HEK293 (cell line): ENCODE data around the gene KCNIP2.
A peak's percentile ranks its signal among the peaks of the same experiment; 100 is the strongest.

Experiments
- CTCF ChIA-PET: fragments of 350-600 bp; formaldehyde crosslinking; extraction: SDS; loops from one replicate; lab custom pipeline; 2021; ENCODE audit warnings: antibody characterized with exemption; lab: Yijun Ruan, JAX
- POLR2A ChIA-PET: fragments of 300-600 bp; formaldehyde crosslinking; extraction: SDS; loops from one replicate; lab custom pipeline; 2020; ENCODE audit warnings: antibody characterized with exemption, inconsistent platforms; lab: Yijun Ruan, JAX
- H3K27ac ChIP-seq: fragments of 200-500 bp; sonication (Bioruptor generic); 2 replicates; pipeline ENCODE4 v1.5.1; 2014; ENCODE audit warnings: low read depth, low read length, control low read depth, inconsistent platforms; ENCODE audit errors: extremely low read depth
- H3K36me3 ChIP-seq, 2 experiments: fragments of 200-500 bp in 1 of 2; sonication (Bioruptor generic) in 1 of 2; 1 replicate in 1 of 2; 2 replicates in 1 of 2; pipeline ENCODE4 v1.5.1; 2014 to 2017; ENCODE audit warnings: inconsistent platforms in 2 of 2, low read length in 2 of 2; ENCODE audit not compliant: control insufficient read depth in 2 of 2, insufficient read depth in 1 of 2
- H3K4me1 ChIP-seq: fragments of 200-500 bp; sonication (Bioruptor generic); 2 replicates; pipeline ENCODE4 v1.5.1; 2014; ENCODE audit warnings: mild to moderate bottlenecking, low read length, inconsistent platforms; ENCODE audit not compliant: control insufficient read depth, insufficient read depth
- H3K4me3 ChIP-seq: 2 replicates; pipeline ENCODE4 v1.5.1; 2011; ENCODE audit warnings: low read depth, mild to moderate bottlenecking, control low read depth, low read length, moderate library complexity
- H3K9me3 ChIP-seq: fragments of 200-500 bp; sonication (Bioruptor generic); 2 replicates; pipeline ENCODE4 v1.5.1; 2014; ENCODE audit warnings: low read depth, low read length, inconsistent platforms; ENCODE audit not compliant: control insufficient read depth, insufficient read depth
- GLIS2 ChIP-seq: fragments of 450-650 bp; formaldehyde crosslinking; IDR thresholded peaks from 2 replicates; pipeline ENCODE4 v1.5.1; 2016; ENCODE audit warnings: missing biosample characterization, missing genetic modification characterization
- KLF16 ChIP-seq: fragments of 450-650 bp; formaldehyde crosslinking; IDR thresholded peaks from 2 replicates; pipeline ENCODE4 v1.5.1; 2017; ENCODE audit warnings: missing biosample characterization, missing genetic modification characterization
- PRDM4 ChIP-seq: fragments of 450-650 bp; formaldehyde crosslinking; IDR thresholded peaks from 2 replicates; pipeline ENCODE4 v1.5.1; 2017; ENCODE audit warnings: missing biosample characterization, missing genetic modification characterization
- TSHZ1 ChIP-seq: fragments of 450-650 bp; formaldehyde crosslinking; IDR thresholded peaks from 2 replicates; pipeline ENCODE4 v1.5.1; 2016; ENCODE audit warnings: missing biosample characterization, missing genetic modification characterization, borderline replicate concordance
- WT1 ChIP-seq: fragments of 450-650 bp; formaldehyde crosslinking; IDR thresholded peaks from 2 replicates; pipeline ENCODE4 v1.5.1; 2016; ENCODE audit warnings: missing biosample characterization, missing genetic modification characterization
- ZBTB49 ChIP-seq: fragments of 450-650 bp; formaldehyde crosslinking; IDR thresholded peaks from 2 replicates; pipeline ENCODE4 v1.5.1; 2016; ENCODE audit warnings: missing biosample characterization, missing genetic modification characterization, low read depth
- ZFP37 ChIP-seq: fragments of 450-650 bp; formaldehyde crosslinking; IDR thresholded peaks from 2 replicates; pipeline ENCODE4 v1.5.1; 2016; ENCODE audit warnings: missing biosample characterization, missing genetic modification characterization
- ZFP69B ChIP-seq: fragments of 450-650 bp; formaldehyde crosslinking; IDR thresholded peaks from 2 replicates; pipeline ENCODE4 v1.5.1; 2016; ENCODE audit warnings: missing biosample characterization, missing genetic modification characterization
- ZIC2 ChIP-seq: fragments of 450-650 bp; formaldehyde crosslinking; IDR thresholded peaks from 2 replicates; pipeline ENCODE4 v1.5.1; 2016; ENCODE audit warnings: missing biosample characterization, missing genetic modification characterization
- ZNF114 ChIP-seq: fragments of 450-650 bp; formaldehyde crosslinking; IDR thresholded peaks from 2 replicates; pipeline ENCODE4 v1.5.0; 2017; ENCODE audit warnings: missing biosample characterization, missing genetic modification characterization
- ZNF391 ChIP-seq: fragments of 450-650 bp; formaldehyde crosslinking; IDR thresholded peaks from 2 replicates; pipeline ENCODE4 v1.5.1; 2016; ENCODE audit warnings: low read depth, missing biosample characterization, missing genetic modification characterization, borderline replicate concordance
- ZNF48 ChIP-seq: fragments of 450-650 bp; formaldehyde crosslinking; IDR thresholded peaks from 2 replicates; pipeline ENCODE4 v1.5.1; 2016; ENCODE audit warnings: missing biosample characterization, missing genetic modification characterization
- ZNF501 ChIP-seq: fragments of 450-650 bp; formaldehyde crosslinking; IDR thresholded peaks from 2 replicates; pipeline ENCODE4 v1.5.1; 2016; ENCODE audit warnings: missing biosample characterization, missing genetic modification characterization
- ZNF529 ChIP-seq: fragments of 450-650 bp; formaldehyde crosslinking; IDR thresholded peaks from 2 replicates; pipeline ENCODE4 v1.5.1; 2017; ENCODE audit warnings: missing genetic modification characterization, missing biosample characterization; ENCODE audit not compliant: insufficient replicate concordance
- ZNF596 ChIP-seq: fragments of 450-650 bp; IDR thresholded peaks from 2 replicates; pipeline ENCODE4 v1.5.0; 2018; ENCODE audit warnings: missing biosample characterization, mild to moderate bottlenecking, missing genetic modification characterization, moderate library complexity
- ZNF626 ChIP-seq: fragments of 450-650 bp; sonication (Bioruptor Pico); formaldehyde crosslinking; IDR thresholded peaks from 2 replicates; pipeline ENCODE4 v1.5.1; 2018; ENCODE audit warnings: missing biosample characterization, missing genetic modification characterization, inconsistent platforms
- ZNF704 ChIP-seq: fragments of 450-650 bp; formaldehyde crosslinking; IDR thresholded peaks from 2 replicates; pipeline ENCODE4 v1.5.1; 2016; ENCODE audit warnings: missing biosample characterization, missing genetic modification characterization
- ZNF843 ChIP-seq: fragments of 450-650 bp; formaldehyde crosslinking; IDR thresholded peaks from 2 replicates; pipeline ENCODE4 v1.5.1; 2016; ENCODE audit warnings: missing biosample characterization, missing genetic modification characterization
- ZSCAN4 ChIP-seq: fragments of 450-650 bp; formaldehyde crosslinking; IDR thresholded peaks from 2 replicates; pipeline ENCODE4 v1.5.1; 2017; ENCODE audit warnings: missing biosample characterization, missing genetic modification characterization

Gene KCNIP2

GRCh38 chr10:101778781-101779543 lies 64.6 kb downstream of the KCNIP2 start (continued):
- TF ChIP-seq KLF16 (tag by site-specific recombination) (no peak), ZNF529 (tag by site-specific recombination) (no peak), ZNF843 (tag by site-specific recombination) (0 out of 2 replicates have a peak, but pooled peaks have one; percentile 45), ZNF391 (tag by site-specific recombination) (no peak), ZNF48 (tag by site-specific recombination) (no peak), ZBTB49 (tag by site-specific recombination) (no peak), ZNF114 (no peak), ZNF501 (tag by site-specific recombination) (no peak), TSHZ1 (tag by site-specific recombination) (peak; percentile 86; the same call in 1 of the 2 replicates), ZFP69B (no peak), WT1 (tag by site-specific recombination) (peak; percentile 89), ZNF596 (tag by site-specific recombination) (no peak)
- TF ChIP-seq, all 188 proteins: peak for 31

GRCh38 chr10:101778151-101778780 lies 65.3 kb downstream of the KCNIP2 start:
- Histone ChIP-seq H3K4me3 (no peak overlapping the region), H3K27ac (no peak overlapping the region), H3K9me3 (no peaks in the 10 kb centered on the region), H3K4me1 (peaks cover 18% of the 10 kb centered on the region), H3K36me3 (peaks cover 0 to 9% of the 10 kb centered on the region in 2 experiments; a peak in 1 of 3 replicates)
- CTCF ChIA-PET: interaction anchor here (0.6 to 8.1 kb wide), 3 partner anchors 153 to 295 kb away, joined by 3 to 203 read pairs (median 3); no protein-coding TSS in a partner anchor
- TF ChIP-seq ZIC2 (tag by site-specific recombination): peak; percentile 48
- 0 out of 2 replicates have a peak, but pooled peaks have one; percentile 12 for TF ChIP-seq PRDM4 (tag by site-specific recombination)
- TF ChIP-seq ZNF626: no peak
- TF ChIP-seq ZNF704 (tag by site-specific recombination): no peak
- no peak for TF ChIP-seq ZFP37 (tag by site-specific recombination)
- 0 out of 2 replicates have a peak, but pooled peaks have one; percentile 31 for TF ChIP-seq GLIS2 (tag by site-specific recombination)
- TF ChIP-seq ZSCAN4 (tag by site-specific recombination): no peak
- POLR2A ChIA-PET: no interaction called here
